GM21576 (cell line): ENCODE data around the gene SLC43A1.

Source experiments
- ATAC-seq: cut with Tn5 transposase; IDR thresholded peaks from one replicate; pipeline ENCODE4 v1.9.1; 2021; ENCODE audit warnings: mild to moderate bottlenecking, moderate library complexity; ENCODE audit not compliant: unreplicated experiment

SLC43A1 gene

GRCh38 chr11:57530215-57530595 lies 14.7 kb upstream of the SLC43A1 start:
- no peak for ATAC-seq

GRCh38 chr11:57529012-57529411 lies 13.5 kb upstream of the SLC43A1 start:
- ATAC-seq: no peak

DNA sequence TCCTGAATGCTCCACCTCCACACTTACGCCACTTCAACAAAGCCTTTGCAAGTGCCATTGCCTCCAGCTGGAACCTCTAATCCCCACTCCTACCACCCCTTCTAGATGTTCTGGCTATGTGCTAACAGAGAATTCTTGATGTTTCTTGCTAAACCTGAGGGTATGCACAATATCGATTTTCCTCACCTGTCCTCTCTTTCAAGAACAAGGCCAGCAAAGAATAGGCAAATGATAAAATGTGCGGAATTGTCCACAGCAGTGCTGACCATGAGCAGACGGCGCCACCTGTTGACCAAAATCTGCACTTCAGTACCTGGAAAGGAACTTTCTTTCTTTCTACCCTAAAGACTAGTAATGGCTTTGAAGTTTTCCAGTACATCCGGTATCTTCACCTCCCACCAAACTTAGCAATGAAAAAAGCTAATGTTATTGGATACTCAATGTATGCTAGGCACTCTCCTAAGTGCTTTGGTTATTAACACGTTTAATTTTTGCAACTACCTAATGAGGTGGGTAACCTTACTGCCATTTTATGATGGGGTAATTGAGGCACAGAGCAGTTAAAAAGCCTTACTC lies 11.6 kb upstream of the SLC43A1 start:
- no peak for ATAC-seq

GRCh38 chr11:57523419-57523818 lies 7.9 kb upstream of the SLC43A1 start:
- no peak for ATAC-seq

- ATAC-seq: no peak
These were observed 5.6 kb upstream of the SLC43A1 start for GRCh38 chr11:57521116-57521515.

DNA sequence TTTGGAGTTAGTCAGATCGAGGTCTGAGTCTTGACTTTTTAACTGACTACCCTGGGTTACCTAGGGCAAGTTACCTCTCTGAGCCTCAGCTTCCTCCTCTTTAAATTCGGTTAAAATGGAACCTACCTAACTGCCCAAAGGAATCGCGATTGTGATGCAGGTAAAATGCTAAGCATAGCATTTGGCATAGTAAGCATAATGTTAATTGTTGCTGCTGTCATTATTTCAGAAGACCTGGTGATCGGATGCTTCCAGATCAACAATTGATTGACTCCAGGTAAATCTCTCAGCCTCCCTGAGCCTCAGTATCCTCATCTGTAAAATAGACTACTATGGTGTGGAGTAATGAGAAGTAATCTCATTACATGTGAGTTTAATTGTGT lies 550 bp upstream of the SLC43A1 start:
- no peak for ATAC-seq

DNA sequence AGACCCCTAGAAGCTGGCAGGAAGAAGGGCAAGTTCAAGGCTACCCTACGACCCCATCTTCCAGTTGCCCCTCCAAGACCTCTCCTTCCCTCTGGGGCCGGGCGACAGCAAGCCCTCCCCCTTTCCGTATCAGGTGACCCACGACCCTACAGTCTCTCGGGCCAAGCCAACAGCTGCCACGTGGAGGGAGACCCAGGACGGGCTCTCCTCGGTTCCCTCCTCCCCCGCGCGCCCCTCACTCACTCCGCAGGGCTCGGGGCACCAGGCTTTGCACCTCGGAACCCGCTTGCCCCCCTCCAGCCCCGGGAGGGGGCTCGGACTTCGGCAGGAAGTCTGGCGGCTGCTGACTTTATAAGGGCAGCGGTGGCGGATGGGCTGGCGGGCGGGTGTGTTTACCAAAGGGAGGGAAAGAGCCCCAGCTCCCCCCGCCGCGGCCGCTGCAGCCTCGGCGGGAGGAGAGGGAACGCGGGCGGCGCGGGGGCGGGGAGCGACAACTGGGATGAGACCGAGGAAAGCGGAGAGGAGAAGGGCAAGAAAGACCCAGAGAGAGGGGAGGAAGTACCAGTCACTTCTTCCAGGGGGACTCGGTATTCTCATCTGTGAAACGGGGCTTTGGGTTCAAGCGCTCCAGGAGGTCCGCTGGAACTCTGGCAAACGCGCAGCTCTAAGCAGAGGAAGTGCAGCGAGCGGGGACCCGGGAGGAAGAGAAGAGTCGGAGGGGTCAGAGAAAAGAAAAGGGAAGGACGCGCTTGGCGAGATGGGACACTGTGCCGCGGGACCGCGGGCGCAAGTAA lies 767 bp downstream of the SLC43A1 start:
- ATAC-seq: peak; percentile 38

DNA sequence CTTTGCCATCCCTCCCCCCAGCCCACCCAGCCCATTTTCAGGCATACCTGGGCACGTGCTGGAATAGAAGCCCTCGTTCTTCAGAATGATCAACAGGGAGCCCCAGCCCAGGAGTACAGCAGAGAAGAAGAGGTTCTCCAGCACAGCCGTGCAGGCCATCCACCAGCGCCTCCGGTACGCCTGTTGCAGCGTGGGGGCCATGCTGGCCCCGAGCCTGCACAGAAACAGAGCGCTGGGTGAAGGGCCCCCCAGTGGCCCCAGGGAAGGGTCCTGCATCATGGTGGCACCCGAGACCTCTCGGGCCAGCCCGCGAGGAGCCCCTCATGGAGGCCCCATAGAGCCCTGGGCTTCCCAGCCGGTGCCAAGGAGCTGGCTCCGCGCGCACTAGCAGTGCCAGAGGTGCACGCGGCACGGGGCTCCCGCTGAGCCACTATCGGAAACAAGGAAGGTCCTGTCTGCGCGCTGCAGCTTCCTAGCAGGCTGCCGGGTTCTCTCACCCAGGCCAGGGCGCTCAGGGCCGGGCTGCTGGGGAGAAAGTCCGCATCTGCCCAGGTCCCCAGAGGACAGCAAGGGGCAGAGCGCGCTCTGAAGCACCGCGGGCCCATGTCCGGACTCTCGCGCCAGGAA lies 1.5 kb downstream of the SLC43A1 start:
- ATAC-seq: peak; percentile 30

- ATAC-seq: no peak
These were observed 2.1 kb downstream of the SLC43A1 start for GRCh38 chr11:57513452-57513795.

DNA sequence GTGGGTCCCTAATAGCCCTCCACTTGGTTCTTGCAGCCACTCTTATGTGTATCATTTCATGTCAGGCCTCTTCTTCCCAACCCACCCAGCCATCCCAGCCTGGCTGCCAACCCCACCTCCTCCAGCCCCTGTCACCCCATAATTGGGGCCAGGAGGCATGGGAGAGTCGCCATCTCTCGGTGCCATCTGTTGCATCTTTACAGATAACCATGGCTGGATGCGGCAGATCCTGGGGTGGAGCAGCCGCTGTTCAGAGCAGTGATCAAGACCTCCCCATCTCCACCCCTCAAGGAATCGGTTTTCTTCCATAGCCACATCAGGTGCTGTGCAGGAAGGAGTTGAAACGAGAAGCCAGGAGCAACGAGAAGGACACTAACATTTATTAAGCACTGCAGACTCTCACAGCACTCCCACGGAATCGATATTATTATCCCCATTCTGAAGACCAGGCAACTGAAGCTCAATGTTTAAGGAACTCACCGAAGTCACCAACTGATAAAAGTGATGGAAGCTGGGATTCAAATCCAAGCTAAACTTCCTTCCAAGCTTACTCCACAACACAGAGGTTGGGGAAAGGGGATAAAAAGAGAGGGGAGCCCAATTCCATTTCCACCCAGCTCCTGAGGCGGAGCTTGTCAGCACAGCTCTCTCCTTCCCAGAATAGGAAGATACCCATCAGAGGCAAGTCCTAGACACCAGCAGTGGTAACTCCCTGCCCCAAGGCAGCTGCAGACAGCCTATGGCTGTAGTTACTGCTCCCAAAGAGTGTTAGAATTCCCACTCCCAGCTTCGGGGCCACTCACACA lies 2.7 kb downstream of the SLC43A1 start:
- no peak for ATAC-seq

GRCh38 chr11:57511741-57512430 lies 3.6 kb downstream of the SLC43A1 start:
- ATAC-seq: no peak

DNA sequence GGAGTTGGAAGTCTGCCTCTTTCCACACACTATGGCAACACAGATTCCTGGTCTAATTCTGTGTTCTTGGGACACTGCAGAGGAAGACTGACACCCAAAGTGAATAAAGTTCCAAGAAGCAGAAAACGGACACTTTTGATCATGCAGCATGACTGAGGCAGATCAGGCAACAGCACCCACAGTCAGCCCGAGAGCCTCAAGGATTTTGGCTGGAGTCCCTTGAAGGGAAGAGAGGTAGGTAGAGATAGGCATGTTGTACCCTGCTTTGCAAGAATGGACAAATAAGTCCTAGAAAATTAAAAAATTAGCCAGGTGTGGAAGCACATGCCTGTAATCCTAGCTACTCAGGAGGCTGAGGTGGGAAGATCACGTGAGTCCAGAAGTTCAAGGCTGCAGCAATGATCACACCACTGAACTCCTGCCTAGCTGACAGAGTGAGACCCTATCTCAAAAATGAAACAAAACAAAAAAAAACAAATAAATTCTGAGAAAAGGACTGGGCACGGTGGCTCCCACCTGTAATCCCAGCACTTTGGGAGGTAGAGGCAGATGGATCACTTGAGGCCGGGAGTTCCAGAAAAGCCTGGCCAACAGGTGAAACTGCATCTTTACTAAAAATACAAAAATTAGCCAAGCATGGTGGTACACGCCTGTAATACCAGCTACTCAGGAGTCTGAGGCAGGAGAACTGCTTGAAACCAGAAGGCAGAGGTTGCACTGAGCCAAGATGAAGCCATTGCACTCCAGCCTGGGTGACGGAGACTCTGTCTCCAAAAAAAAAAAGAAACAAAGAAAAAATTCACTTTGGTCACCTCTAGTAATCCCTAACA lies 6.9 kb downstream of the SLC43A1 start:
- ATAC-seq: no peak

- no peak for ATAC-seq
These were observed 9.0 kb downstream of the SLC43A1 start for GRCh38 chr11:57506522-57506921.

DNA sequence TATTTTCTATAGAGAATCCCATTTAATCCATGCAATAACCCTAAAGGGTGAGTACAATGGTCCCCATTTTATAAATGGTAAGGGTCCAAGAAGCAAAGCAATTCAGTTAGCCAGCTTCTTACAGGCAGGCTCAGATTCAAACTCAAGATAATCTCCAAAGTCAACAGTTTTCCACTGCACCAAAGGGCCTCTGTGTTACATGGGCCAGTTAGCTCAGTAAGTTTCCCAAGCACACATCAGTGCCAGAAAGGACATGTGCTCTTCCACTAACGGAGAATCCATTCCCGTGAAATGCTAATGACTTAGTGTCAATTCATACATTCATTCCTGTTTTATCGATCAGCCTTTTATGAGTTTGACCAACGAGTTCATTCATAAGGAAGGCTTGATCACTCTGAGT lies 11.0 kb downstream of the SLC43A1 start:
- no peak for ATAC-seq

DNA sequence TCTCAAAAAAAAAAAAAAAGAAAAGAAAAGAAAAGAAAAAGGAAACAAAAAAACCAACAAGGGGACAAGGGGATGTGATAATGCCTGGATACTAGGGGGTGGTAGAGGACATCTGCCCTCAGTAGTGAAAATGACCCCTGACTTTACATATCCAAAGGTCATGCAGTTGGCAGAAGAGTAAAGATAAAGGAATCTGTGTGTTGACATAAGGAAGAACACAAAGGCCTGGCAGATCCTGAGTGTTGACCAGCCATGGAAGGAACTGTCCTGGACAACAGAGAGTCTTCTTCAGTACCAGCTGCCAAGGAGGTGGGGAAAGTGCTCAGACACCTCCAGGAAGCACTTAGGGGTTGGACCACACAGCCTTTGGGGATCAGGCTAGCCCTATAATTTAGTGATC lies 12.6 kb downstream of the SLC43A1 start:
- no peak for ATAC-seq

- ATAC-seq: no peak
These were observed 13.1 kb downstream of the SLC43A1 start for GRCh38 chr11:57502376-57502775.

DNA sequence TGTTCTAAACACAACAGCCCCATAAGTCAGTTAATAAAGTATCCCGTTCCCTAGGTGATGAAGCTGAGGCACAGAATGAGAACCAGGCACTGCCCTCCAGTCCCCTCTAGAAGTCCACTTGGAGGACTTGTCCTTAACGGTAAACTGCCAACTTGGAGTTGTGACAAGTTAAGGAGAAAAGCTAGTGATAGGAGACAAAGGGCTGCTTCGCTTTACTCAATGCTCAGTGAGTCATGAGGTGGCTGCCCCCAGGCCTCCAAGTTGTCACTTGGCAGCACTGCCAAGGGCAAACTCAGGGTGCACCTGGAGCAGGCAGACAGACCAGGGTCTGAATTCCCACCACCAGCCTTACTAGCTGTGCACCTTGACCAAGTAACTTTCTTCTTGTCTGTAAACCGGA lies 13.5 kb downstream of the SLC43A1 start:
- no peak for ATAC-seq

GRCh38 chr11:57500926-57501325 lies 14.6 kb downstream of the SLC43A1 start:
- no peak for ATAC-seq

DNA sequence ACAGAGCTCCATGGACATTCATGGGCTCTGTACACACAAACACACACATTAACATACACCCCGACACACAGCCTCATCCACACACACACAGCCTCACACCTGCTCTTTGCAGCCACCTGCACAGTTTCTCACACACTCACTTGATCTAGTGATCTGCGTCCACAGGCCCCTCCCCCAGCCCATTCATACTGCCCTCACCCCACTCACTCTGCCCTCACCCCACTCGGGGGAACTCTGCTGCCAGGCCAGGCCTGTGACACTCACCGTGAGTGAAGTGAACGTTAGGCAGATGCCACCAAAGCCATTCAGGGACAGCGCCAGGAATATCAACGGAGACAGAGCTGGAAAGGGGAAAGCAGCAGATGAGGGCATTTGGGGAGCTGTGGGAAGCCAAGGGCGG lies 15.0 kb downstream of the SLC43A1 start:
- no peak for ATAC-seq

- ATAC-seq: no peak
These were observed 15.5 kb downstream of the SLC43A1 start for GRCh38 chr11:57499983-57500461.
